H9 (cell line): ENCODE data around the gene TMEM204. TPM values are rescaled to one million over a fixed set of nuclear protein-coding genes. Genes with fewer than 3 reads are reported as not detected.

Experiments
- DNase-seq: peaks from one replicate; pipeline ENCODE4 v3.0.0-alpha.2; 2017
- H2AFZ ChIP-seq: one replicate; pipeline ENCODE4 v1.6.1; 2013; ENCODE audit warnings: mild to moderate bottlenecking, low read length, control low read depth, moderate library complexity
- H2AK5ac ChIP-seq: 2 replicates; pipeline ENCODE4 v1.6.1; 2013; ENCODE audit warnings: low read length, control low read depth, mixed read lengths; ENCODE audit not compliant: insufficient read length
- H2BK120ac ChIP-seq: one replicate; pipeline ENCODE4 v1.6.1; 2013; ENCODE audit warnings: low read depth, mild to moderate bottlenecking, low read length, control low read depth, inconsistent platforms; ENCODE audit not compliant: poor library complexity, severe bottlenecking
- H2BK12ac ChIP-seq: 2 replicates; pipeline ENCODE4 v1.6.1; 2013; ENCODE audit warnings: low read length, control low read depth, mixed read lengths, low read depth; ENCODE audit not compliant: insufficient read length
- H2BK15ac ChIP-seq: 2 replicates; pipeline ENCODE4 v1.6.1; 2013; ENCODE audit warnings: low read depth, low read length, control low read depth
- H2BK20ac ChIP-seq: one replicate; pipeline ENCODE4 v1.6.1; 2013; ENCODE audit warnings: low read depth, mild to moderate bottlenecking, low read length, control low read depth, inconsistent platforms; ENCODE audit not compliant: poor library complexity, severe bottlenecking
- H2BK5ac ChIP-seq: 2 replicates; pipeline ENCODE4 v1.6.1; 2013; ENCODE audit warnings: low read length, control low read depth, mixed read lengths; ENCODE audit not compliant: insufficient read length
- H3K14ac ChIP-seq: 2 replicates; pipeline ENCODE4 v1.6.1; 2013; ENCODE audit warnings: low read length, control low read depth; ENCODE audit not compliant: insufficient read depth
- H3K18ac ChIP-seq: 2 replicates; pipeline ENCODE4 v1.6.1; 2013; ENCODE audit warnings: low read depth, mild to moderate bottlenecking, mixed read lengths, low read length, control low read depth; ENCODE audit not compliant: insufficient read length
- H3K23ac ChIP-seq: 2 replicates; pipeline ENCODE4 v1.6.1; 2013; ENCODE audit warnings: low read length, control low read depth, mixed read lengths, low read depth; ENCODE audit not compliant: insufficient read length
- H3K23me2 ChIP-seq: 2 replicates; pipeline ENCODE4 v1.6.1; 2013; ENCODE audit warnings: low read depth, mild to moderate bottlenecking, mixed read lengths, low read length, control low read depth; ENCODE audit not compliant: insufficient read length, poor library complexity, severe bottlenecking
- H3K27ac ChIP-seq: 2 replicates; pipeline ENCODE4 v1.5.1; 2013; ENCODE audit warnings: low read length, control low read depth, mixed read lengths, low read depth; ENCODE audit not compliant: insufficient read length
- H3K27me3 ChIP-seq: 2 replicates; pipeline ENCODE4 v1.6.1; 2013; ENCODE audit warnings: low read length, control low read depth, inconsistent platforms; ENCODE audit not compliant: insufficient read depth
- H3K4ac ChIP-seq: 2 replicates; pipeline ENCODE4 v1.6.1; 2013; ENCODE audit warnings: low read depth, mild to moderate bottlenecking, control low read depth, inconsistent platforms, low read length, moderate library complexity
- H3K4me1 ChIP-seq: 2 replicates; pipeline ENCODE4 v1.6.1; 2013; ENCODE audit warnings: low read length, control low read depth, inconsistent platforms; ENCODE audit not compliant: insufficient read depth
- H3K4me2 ChIP-seq: 2 replicates; pipeline ENCODE4 v1.6.1; 2013; ENCODE audit warnings: low read length, control low read depth, mixed read lengths; ENCODE audit not compliant: insufficient read length, insufficient read depth
- H3K56ac ChIP-seq: 2 replicates; pipeline ENCODE4 v1.6.1; 2013; ENCODE audit warnings: low read depth, mild to moderate bottlenecking, mixed read lengths, low read length, control low read depth; ENCODE audit not compliant: insufficient read length
- H3K79me1 ChIP-seq: 2 replicates; pipeline ENCODE4 v1.6.1; 2013; ENCODE audit warnings: low read depth, mild to moderate bottlenecking, moderate library complexity, low read length, control low read depth, inconsistent platforms; ENCODE audit not compliant: insufficient read depth, poor library complexity, severe bottlenecking
- H3K79me2 ChIP-seq: 2 replicates; pipeline ENCODE4 v1.6.1; 2013; ENCODE audit warnings: low read length, control low read depth, inconsistent platforms; ENCODE audit not compliant: insufficient read depth
- H3K9ac ChIP-seq: 2 replicates; pipeline ENCODE4 v1.6.1; 2013; ENCODE audit warnings: low read length, control low read depth, mixed read lengths; ENCODE audit not compliant: insufficient read length; ENCODE audit errors: extremely low read depth
- H3K9me3 ChIP-seq: one replicate; pipeline ENCODE4 v1.6.1; 2013; ENCODE audit warnings: low read depth, low read length, inconsistent platforms; ENCODE audit not compliant: control insufficient read depth
- H3T11ph ChIP-seq: one replicate; pipeline ENCODE4 v1.6.1; 2013; ENCODE audit warnings: mild to moderate bottlenecking, low read length, control low read depth, inconsistent platforms
- H4K20me1 ChIP-seq: one replicate; pipeline ENCODE4 v1.6.1; 2013; ENCODE audit not compliant: control insufficient read depth, insufficient read length, insufficient read depth
- H4K5ac ChIP-seq: 2 replicates; pipeline ENCODE4 v1.6.1; 2013; ENCODE audit warnings: low read depth, mild to moderate bottlenecking, mixed read lengths, low read length, control low read depth; ENCODE audit not compliant: insufficient read length
- H4K8ac ChIP-seq: replicated peaks from 2 replicates; pipeline ENCODE4 v1.6.1; 2013; ENCODE audit warnings: low read length, control low read depth, mixed read lengths, low read depth; ENCODE audit not compliant: insufficient read length
- H4K91ac ChIP-seq: 2 replicates; pipeline ENCODE4 v1.6.1; 2013; ENCODE audit warnings: low read depth, mild to moderate bottlenecking, moderate library complexity, mixed read lengths, low read length, control low read depth; ENCODE audit not compliant: insufficient read length
- H3K27ac Mint-ChIP-seq, 3 experiments: 2 replicates in 2 of 3; 3 replicates in 1 of 3; pipeline ENCODE4 v1.8.0; 2020 to 2021; ENCODE audit warnings: mixed read lengths in 3 of 3, mild to moderate bottlenecking in 1 of 3, moderate library complexity in 1 of 3
- H3K27me3 Mint-ChIP-seq: 2 replicates; pipeline ENCODE4 v1.8.0; 2021; ENCODE audit warnings: low read depth, mild to moderate bottlenecking, moderate library complexity, mixed read lengths
- H3K36me3 Mint-ChIP-seq, 3 experiments: 2 replicates in 2 of 3; 3 replicates in 1 of 3; pipeline ENCODE4 v1.8.0; 2020 to 2021; ENCODE audit warnings: low read depth in 3 of 3, mixed read lengths in 3 of 3; ENCODE audit not compliant: insufficient read depth in 1 of 3
- H3K4me1 Mint-ChIP-seq, 2 experiments: 2 replicates each; pipeline ENCODE4 v1.8.0; 2020; ENCODE audit warnings: mixed read lengths in 2 of 2
- H3K4me3 Mint-ChIP-seq, 2 experiments: 2 replicates in 1 of 2; 3 replicates in 1 of 2; pipeline ENCODE4 v1.8.0; 2020 to 2021; ENCODE audit warnings: mild to moderate bottlenecking in 2 of 2, mixed read lengths in 2 of 2, moderate library complexity in 1 of 2
- H3K9me3 Mint-ChIP-seq, 2 experiments: 2 replicates in 1 of 2; 3 replicates in 1 of 2; pipeline ENCODE4 v1.8.0; 2020; ENCODE audit warnings: mild to moderate bottlenecking in 2 of 2, mixed read lengths in 2 of 2, moderate library complexity in 1 of 2
- CTCF ChIP-seq: fragments of 200-600 bp; sonication (generic); conservative IDR thresholded peaks from 3 replicates; pipeline ENCODE4 v1.8.0; 2021; ENCODE audit warnings: antibody characterized with exemption, mild to moderate bottlenecking
- WGBS: extraction: QIAGEN DNeasy Blood & Tissue Kit; methylation state at CpG from one replicate; pipeline ENCODE4 v1.1.7; 2013; ENCODE audit warnings: missing lambda C conversion rate, low lambda C conversion rate, mixed read lengths; ENCODE audit not compliant: insufficient read length; ENCODE audit errors: extremely low coverage; 5-methylcytosine and 5-hydroxymethylcytosine counted together
- total RNA-seq: library from RNA; stranded (reverse); gene quantifications from 2 replicates; pipeline ENCODE4 v1.2.1, GENCODE V29; 2021

Gene TMEM204
- total RNA-seq, 1 experiment from 2014 or later, result not detected

GRCh38 chr16:1560153-1560552 lies 26.7 kb downstream of the TMEM204 start:
- no CpG with 5 or more reads among the region's 15 CpGs for WGBS
- H3K27me3 ChIP-seq, result no peaks in the 10 kb centered on the region
- no peak overlapping the region for H2BK120ac ChIP-seq
- DNase-seq, result no peak
- no peaks in the 10 kb centered on the region for H3K9me3 ChIP-seq
- Mint-ChIP-seq H3K9me3 (no peaks in the 10 kb centered on the region), H3K36me3 (peaks cover 12 to 59% (median 42%) of the 10 kb centered on the region in 3 experiments; a peak in 6 of 7 replicates), H3K27me3 (no peaks in the 10 kb centered on the region), H3K27ac (no peak overlapping the region), H3K4me3 (no peak overlapping the region), H3K4me1 (peaks cover 8 to 10% of the 10 kb centered on the region in 2 experiments; a peak in 3 of 4 replicates)
- H4K20me1 ChIP-seq, result no peaks in the 10 kb centered on the region
- H2BK20ac ChIP-seq, result no peak overlapping the region
- no peaks in the 10 kb centered on the region for H3K79me1 ChIP-seq
- TF ChIP-seq CTCF, result no peak
- H3K4me2 ChIP-seq, result no peak overlapping the region
- no peaks in the 10 kb centered on the region for H3K4me1 ChIP-seq
- no peaks in the 10 kb centered on the region for H3K79me2 ChIP-seq
- H3K23me2 ChIP-seq, result no peaks in the 10 kb centered on the region
- H4K5ac ChIP-seq, result no peak overlapping the region
- no peak overlapping the region for H2BK15ac ChIP-seq
- H3K27ac ChIP-seq, result no peak overlapping the region
- H3K23ac ChIP-seq, result no peak overlapping the region
- no peak overlapping the region for H2BK12ac ChIP-seq
- H3K14ac ChIP-seq, result no peak overlapping the region
- H3T11ph ChIP-seq, result no peak overlapping the region
- no peak overlapping the region for H2BK5ac ChIP-seq
- no peak overlapping the region for H3K18ac ChIP-seq
- no peak overlapping the region for H4K91ac ChIP-seq
- H2AFZ ChIP-seq, result no peak overlapping the region
- H3K4ac ChIP-seq, result no peak overlapping the region
- no peak overlapping the region for H3K56ac ChIP-seq
- no peak overlapping the region for H2AK5ac ChIP-seq
- no peak overlapping the region for H3K9ac ChIP-seq
- no peak overlapping the region for H4K8ac ChIP-seq
